ENCODE measurements around the gene CLMN.

- TF ChIP-seq BCL11A (IDR thresholded peaks at IDR 0.05; ENCODE audit: low read depth in 2 of 2, low read length in 2 of 2) = no peak
- TF ChIP-seq CTCF (IDR thresholded peaks at IDR 0.05; ENCODE audit: control extremely low read depth in 1 of 3, insufficient read depth in 1 of 3, low read depth in 1 of 3, low read length in 3 of 3) = no peak
- no peak for TF ChIP-seq JUND (IDR thresholded peaks at IDR 0.05; ENCODE audit: low read length)
- TF ChIP-seq USF2 (IDR thresholded peaks at IDR 0.05; ENCODE audit: low read length) = no peak
- no peak for TF ChIP-seq MAFK (IDR thresholded peaks at IDR 0.05; ENCODE audit: low read depth, low read length)
- TF ChIP-seq RNF2 (IDR thresholded peaks at IDR 0.05; ENCODE audit: borderline replicate concordance, low read depth, low read length, missing control alignments, poor library complexity, severe bottlenecking) = no peak
- TF ChIP-seq NRF1 (IDR thresholded peaks at IDR 0.05; ENCODE audit: low read depth, low read length) = no peak
- no peak for TF ChIP-seq EZH2 (IDR thresholded peaks at IDR 0.05; ENCODE audit: low read depth, low read length, severe bottlenecking)
- no peak for TF ChIP-seq POU5F1 (IDR thresholded peaks at IDR 0.05; ENCODE audit: low read depth, low read length)
- no peak for TF ChIP-seq CREB1 (IDR thresholded peaks at IDR 0.05)
- no peak for TF ChIP-seq SUZ12 (IDR thresholded peaks at IDR 0.05; ENCODE audit: low read length)
- no peak for TF ChIP-seq RFX5 (IDR thresholded peaks at IDR 0.05; ENCODE audit: borderline replicate concordance, low read depth, low read length)
Observed at GRCh38 chr14:95340201-95340697, 20.5 kb upstream of the CLMN start.

Measured in H1 (cell line).